ENCODE measurements around the gene SCIN.

The SCIN gene

GRCh38 chr7:12692035-12692434 is 121.5 kb downstream of the SCIN start:
- no peak for DNase-seq (ENCODE audit: low spot score)
- TF ChIP-seq, protein P1, sequence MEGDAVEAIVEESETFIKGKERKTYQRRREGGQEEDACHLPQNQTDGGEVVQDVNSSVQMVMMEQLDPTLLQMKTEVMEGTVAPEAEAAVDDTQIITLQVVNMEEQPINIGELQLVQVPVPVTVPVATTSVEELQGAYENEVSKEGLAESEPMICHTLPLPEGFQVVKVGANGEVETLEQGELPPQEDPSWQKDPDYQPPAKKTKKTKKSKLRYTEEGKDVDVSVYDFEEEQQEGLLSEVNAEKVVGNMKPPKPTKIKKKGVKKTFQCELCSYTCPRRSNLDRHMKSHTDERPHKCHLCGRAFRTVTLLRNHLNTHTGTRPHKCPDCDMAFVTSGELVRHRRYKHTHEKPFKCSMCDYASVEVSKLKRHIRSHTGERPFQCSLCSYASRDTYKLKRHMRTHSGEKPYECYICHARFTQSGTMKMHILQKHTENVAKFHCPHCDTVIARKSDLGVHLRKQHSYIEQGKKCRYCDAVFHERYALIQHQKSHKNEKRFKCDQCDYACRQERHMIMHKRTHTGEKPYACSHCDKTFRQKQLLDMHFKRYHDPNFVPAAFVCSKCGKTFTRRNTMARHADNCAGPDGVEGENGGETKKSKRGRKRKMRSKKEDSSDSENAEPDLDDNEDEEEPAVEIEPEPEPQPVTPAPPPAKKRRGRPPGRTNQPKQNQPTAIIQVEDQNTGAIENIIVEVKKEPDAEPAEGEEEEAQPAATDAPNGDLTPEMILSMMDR (IDR thresholded peaks at IDR 0.05; ENCODE audit: extremely low read depth, missing control alignments): no peak

DNA sequence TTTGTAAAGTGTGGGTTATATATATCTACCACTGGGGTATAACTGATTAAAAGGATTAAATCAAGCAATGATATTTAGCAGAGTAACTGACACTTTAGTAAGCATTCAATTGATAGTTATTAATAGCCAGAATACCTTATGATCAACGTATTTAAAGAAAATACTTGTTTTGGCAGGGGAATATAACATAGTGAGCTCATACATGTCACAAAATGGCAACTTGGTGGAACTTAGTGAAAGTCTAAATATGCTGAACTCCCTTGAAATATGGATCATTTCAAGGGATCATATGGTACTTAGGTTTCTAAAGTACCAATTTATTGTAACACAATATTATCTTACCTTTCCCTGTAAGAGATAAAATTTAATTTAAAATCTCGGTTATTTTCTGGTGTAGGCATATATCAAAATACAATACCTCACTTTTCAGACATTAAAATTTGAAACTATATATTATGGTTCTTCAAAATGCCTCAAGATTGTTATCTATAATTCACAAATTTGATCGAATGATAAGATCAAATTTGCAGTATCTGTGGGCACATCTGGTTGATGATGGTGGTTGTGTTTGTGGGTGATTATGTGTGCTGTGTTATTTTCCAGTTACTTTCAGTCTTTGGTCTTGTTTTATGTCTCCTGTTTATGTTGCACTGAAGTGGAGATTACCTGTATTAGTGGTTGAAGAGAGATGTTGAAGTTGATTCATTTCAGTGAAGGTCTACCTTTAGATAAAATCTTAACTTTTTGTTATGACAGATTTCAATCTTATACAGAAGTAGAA is 122.1 kb downstream of the SCIN start:
- DNase-seq (ENCODE audit: low spot score): no peak
- TF ChIP-seq, protein P1 (IDR thresholded peaks at IDR 0.05; ENCODE audit: extremely low read depth, missing control alignments): no peak

DNA sequence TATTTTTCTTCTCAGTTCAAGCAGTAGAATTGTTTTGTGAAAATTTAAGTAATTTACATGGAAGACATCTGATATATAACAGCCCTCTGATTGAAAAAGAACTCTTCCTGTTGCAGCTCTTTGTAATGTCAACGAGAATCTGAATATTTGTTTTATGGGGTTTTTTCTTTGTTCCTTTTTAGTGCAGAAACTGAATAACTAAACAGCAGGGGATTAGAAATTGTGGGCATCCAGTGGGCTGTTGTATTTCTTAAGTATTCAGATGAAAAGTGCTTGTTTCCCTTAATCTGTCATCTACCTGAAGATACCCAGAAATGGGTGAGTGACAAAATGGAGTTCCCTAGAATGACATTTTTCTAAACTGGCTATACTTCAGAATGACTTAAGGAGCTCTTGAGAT is 124.3 kb downstream of the SCIN start:
- DNase-seq (ENCODE audit: low spot score): no peak
- TF ChIP-seq, protein P1 (IDR thresholded peaks at IDR 0.05; ENCODE audit: extremely low read depth, missing control alignments): no peak

GRCh38 chr7:12695965-12696364 is 125.4 kb downstream of the SCIN start:
- TF ChIP-seq, protein P1 (IDR thresholded peaks at IDR 0.05; ENCODE audit: extremely low read depth, missing control alignments): no peak
- DNase-seq (ENCODE audit: low spot score): no peak

DNA sequence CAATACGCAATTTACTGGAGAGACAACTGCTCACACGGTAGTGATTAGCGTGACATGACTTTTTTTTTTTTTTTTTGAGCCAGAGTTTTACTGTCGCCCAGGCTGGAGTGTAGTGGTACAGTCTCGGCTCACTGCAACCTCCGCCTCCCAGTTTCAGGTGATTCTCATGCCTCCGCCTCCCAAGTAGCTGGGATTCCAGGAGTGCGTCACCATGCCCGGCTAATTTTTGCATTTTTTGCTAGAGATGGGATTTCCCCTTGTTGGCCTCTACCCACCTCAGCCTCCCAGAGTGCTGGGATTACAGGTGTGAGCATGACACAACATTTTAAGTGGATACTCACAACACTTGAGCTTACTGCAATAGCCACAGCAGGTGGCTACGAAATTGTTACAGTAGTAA is 128.8 kb downstream of the SCIN start:
- TF ChIP-seq, protein P1 (IDR thresholded peaks at IDR 0.05; ENCODE audit: extremely low read depth, missing control alignments): no peak

DNA sequence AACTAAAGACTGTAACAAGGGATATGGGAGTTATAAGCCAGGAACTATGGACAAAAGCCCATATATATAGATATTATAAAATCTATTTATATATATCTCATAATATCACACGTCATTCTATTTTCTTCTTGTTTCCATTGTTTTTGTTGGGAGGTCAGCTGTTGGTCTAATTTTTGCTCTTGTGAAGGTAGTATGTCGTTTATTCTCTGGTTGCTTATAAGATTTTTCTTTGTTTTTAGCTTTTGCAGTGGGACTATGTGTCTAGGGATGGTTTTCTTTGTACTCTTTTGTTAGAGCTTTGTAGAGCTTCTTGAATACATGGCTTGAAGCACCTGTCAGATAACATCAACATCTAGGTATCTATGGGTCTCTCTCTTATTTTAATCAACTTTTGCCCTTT is 130.9 kb downstream of the SCIN start:
- DNase-seq (ENCODE audit: low spot score): no peak
- TF ChIP-seq, protein P1 (IDR thresholded peaks at IDR 0.05; ENCODE audit: extremely low read depth, missing control alignments): no peak

More for the DNA sequence above, 128.8 kb downstream of the SCIN start:
- DNase-seq (ENCODE audit: low spot score): no peak

GRCh38 chr7:12703881-12704280 is 133.4 kb downstream of the SCIN start:
- TF ChIP-seq, protein P1 (IDR thresholded peaks at IDR 0.05; ENCODE audit: extremely low read depth, missing control alignments): no peak
- DNase-seq (ENCODE audit: low spot score): no peak
